Measurements from ENCODE around the gene SFRP4. TPM values are rescaled to one million over a fixed set of nuclear protein-coding genes. Genes with fewer than 3 reads are reported as not detected.

SFRP4 gene
- total RNA-seq, 1 donor from 2014 or later = 0.16 TPM

DNA sequence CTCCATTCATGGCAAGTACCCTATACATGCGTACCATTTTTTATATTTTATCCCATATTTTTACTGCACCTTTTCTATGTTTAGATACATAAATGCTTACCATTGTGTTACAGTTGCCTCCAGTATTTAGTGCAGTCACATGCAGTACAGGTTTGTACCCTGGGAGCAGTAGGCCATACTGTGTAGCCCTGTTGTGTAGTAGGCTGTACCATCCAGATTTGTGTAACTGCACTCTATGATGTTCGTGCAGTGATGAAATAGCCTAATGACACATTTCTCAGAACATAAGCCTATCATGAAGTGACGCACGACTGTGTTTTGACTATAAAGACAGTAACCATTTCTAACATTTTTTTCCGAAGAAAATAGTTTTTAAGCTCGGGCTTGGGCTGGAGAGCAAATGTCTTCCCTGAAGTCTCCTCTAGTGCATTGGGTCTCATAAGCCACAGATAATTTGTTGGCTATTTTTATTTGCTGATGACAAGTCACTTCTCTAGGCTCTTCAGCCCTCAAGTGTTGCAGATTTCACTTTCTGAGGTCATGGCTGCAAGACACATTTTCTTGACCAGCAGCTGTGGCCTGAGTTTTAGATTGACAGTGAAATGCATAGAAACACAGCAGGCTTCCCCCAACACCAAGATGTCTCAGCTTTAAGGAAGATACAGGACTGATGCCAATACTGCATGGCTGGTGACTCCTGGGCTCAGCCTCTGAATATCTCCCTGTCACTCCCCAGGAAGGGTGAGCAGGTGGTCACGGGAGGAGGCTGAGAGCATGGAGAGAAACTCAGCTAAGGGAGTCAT is 30.7 kb upstream of the SFRP4 start:
- H3K27ac Mint-ChIP-seq (ENCODE audit: unreplicated experiment) = no peak overlapping the region
- no peak for DNase-seq (ENCODE audit: extremely low spot score, unreplicated experiment)
- TF ChIP-seq, protein P1, sequence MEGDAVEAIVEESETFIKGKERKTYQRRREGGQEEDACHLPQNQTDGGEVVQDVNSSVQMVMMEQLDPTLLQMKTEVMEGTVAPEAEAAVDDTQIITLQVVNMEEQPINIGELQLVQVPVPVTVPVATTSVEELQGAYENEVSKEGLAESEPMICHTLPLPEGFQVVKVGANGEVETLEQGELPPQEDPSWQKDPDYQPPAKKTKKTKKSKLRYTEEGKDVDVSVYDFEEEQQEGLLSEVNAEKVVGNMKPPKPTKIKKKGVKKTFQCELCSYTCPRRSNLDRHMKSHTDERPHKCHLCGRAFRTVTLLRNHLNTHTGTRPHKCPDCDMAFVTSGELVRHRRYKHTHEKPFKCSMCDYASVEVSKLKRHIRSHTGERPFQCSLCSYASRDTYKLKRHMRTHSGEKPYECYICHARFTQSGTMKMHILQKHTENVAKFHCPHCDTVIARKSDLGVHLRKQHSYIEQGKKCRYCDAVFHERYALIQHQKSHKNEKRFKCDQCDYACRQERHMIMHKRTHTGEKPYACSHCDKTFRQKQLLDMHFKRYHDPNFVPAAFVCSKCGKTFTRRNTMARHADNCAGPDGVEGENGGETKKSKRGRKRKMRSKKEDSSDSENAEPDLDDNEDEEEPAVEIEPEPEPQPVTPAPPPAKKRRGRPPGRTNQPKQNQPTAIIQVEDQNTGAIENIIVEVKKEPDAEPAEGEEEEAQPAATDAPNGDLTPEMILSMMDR (IDR thresholded peaks at IDR 0.05) = no peak

DNA sequence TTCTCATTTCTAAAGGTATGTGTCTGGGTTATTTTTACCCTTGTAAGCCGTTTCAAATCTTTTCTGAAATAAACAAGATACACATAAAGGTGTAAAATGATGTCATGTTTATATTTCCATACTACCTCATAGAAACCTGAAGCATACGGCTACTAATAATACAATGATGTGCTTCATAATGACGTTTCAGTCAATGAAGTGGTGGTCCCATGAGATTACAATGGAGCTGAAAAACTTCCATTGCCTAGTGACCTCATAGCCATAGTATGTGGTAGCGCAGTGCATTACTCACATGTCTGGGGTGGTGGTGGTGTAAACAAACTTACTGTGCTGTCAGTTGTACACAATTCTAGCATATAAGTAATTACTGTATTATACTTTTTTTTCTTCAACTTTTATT is 28.7 kb upstream of the SFRP4 start:
- Mint-ChIP-seq H3K9me3 (ENCODE audit: unreplicated experiment) (no peaks in the 10 kb centered on the region), H3K36me3 (ENCODE audit: unreplicated experiment) (no peaks in the 10 kb centered on the region), H3K27me3 (ENCODE audit: unreplicated experiment) (no peaks in the 10 kb centered on the region), H3K4me3 (ENCODE audit: unreplicated experiment) (no peak overlapping the region), H3K27ac (ENCODE audit: unreplicated experiment) (no peak overlapping the region), H3K4me1 (ENCODE audit: unreplicated experiment) (peaks cover 12% of the 10 kb centered on the region)
- TF ChIP-seq, protein P1 (IDR thresholded peaks at IDR 0.05) = no peak
- DNase-seq (ENCODE audit: extremely low spot score, unreplicated experiment) = no peak

More for the DNA sequence above, 30.7 kb upstream of the SFRP4 start:
- Mint-ChIP-seq H3K4me1 (ENCODE audit: unreplicated experiment) (peaks cover 10% of the 10 kb centered on the region), H3K9me3 (ENCODE audit: unreplicated experiment) (no peaks in the 10 kb centered on the region), H3K27me3 (ENCODE audit: unreplicated experiment) (no peaks in the 10 kb centered on the region), H3K36me3 (ENCODE audit: unreplicated experiment) (peaks cover 5% of the 10 kb centered on the region), H3K4me3 (ENCODE audit: unreplicated experiment) (no peak overlapping the region)

DNA sequence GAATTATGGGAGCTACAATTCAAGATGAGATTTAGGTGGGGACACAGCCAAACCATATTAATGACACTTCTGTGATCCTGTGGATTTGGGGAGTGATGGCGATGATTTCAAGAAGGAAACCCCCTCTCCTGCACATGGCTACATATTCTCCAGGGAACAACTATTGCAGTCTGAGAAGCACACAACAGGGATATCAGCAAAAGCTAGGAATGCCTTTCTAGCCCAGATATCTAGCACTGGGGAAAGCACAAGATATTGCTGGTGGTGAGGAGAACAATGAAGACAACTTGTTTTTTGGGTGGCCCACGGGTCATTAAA is 28.1 kb upstream of the SFRP4 start:
- Mint-ChIP-seq H3K4me3 (ENCODE audit: unreplicated experiment) (no peak overlapping the region), H3K36me3 (ENCODE audit: unreplicated experiment) (no peaks in the 10 kb centered on the region), H3K9me3 (ENCODE audit: unreplicated experiment) (no peaks in the 10 kb centered on the region), H3K4me1 (ENCODE audit: unreplicated experiment) (peaks cover 12% of the 10 kb centered on the region), H3K27ac (ENCODE audit: unreplicated experiment) (no peak overlapping the region), H3K27me3 (ENCODE audit: unreplicated experiment) (no peaks in the 10 kb centered on the region)
- TF ChIP-seq, protein P1 (IDR thresholded peaks at IDR 0.05) = no peak
- DNase-seq (ENCODE audit: extremely low spot score, unreplicated experiment) = no peak

DNA sequence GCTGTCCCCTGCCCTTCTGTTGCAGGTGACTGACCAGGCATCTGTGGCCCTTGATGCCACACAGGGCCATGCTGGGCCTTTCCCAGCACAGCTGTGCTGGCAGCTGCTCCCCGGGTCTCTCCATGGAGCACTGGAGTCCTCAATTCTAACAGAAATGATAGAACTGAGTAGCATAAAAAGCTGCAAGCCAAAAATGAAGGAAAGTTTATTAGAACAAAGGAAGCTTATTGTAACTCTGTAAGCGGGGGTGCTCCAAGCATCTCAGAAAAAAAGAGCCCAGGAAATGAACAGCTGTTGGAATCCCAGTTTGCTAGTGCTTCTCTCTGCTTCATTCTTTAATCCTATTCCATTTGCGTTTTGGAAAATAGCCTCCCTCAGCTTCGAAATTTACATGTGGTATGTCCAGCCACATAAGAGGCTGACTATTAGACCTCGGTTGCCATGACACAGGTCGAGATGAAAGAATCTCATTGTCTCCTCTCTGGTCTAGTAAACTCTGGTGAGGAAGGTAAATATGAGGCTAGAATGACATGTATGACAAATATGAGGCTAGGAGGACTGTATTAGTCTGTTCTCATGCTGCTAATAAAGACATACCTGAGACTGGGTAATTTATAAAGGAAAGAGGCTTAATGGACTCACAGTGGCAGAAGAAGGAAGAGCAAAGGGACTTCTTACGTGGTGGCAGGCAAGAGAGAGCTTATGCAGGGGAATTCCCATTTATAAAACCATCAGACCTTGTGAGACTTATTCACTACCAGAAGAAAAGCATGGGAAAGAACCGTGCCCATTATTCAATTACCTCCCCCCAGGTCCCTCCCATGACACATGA is 27.5 kb upstream of the SFRP4 start:
- DNase-seq (ENCODE audit: extremely low spot score, unreplicated experiment) = no peak
- H3K4me3 Mint-ChIP-seq (ENCODE audit: unreplicated experiment) = no peak overlapping the region
- TF ChIP-seq, protein P1 (IDR thresholded peaks at IDR 0.05) = no peak
- H3K27me3 Mint-ChIP-seq (ENCODE audit: unreplicated experiment) = no peaks in the 10 kb centered on the region
- peaks cover 12% of the 10 kb centered on the region for H3K4me1 Mint-ChIP-seq (ENCODE audit: unreplicated experiment)
- H3K9me3 Mint-ChIP-seq (ENCODE audit: unreplicated experiment) = no peaks in the 10 kb centered on the region
- no peak overlapping the region for H3K27ac Mint-ChIP-seq (ENCODE audit: unreplicated experiment)
- H3K36me3 Mint-ChIP-seq (ENCODE audit: unreplicated experiment) = no peaks in the 10 kb centered on the region
